ENCODE results near the gene KCNJ12.
A peak's percentile ranks its signal among the peaks of the same experiment; 100 is the strongest.

KCNJ12 gene

GRCh38 chr17:21368545-21369246, 7.5 kb upstream of the KCNJ12 start:
- peak; percentile 17 for DNase-seq (ENCODE audit: low spot score)

- DNase-seq (ENCODE audit: low spot score): no peak
These were observed 6.8 kb upstream of the KCNJ12 start for GRCh38 chr17:21369395-21369794.

- no peak for DNase-seq (ENCODE audit: low spot score)
These were observed 5.7 kb upstream of the KCNJ12 start for GRCh38 chr17:21370430-21370829.

DNA sequence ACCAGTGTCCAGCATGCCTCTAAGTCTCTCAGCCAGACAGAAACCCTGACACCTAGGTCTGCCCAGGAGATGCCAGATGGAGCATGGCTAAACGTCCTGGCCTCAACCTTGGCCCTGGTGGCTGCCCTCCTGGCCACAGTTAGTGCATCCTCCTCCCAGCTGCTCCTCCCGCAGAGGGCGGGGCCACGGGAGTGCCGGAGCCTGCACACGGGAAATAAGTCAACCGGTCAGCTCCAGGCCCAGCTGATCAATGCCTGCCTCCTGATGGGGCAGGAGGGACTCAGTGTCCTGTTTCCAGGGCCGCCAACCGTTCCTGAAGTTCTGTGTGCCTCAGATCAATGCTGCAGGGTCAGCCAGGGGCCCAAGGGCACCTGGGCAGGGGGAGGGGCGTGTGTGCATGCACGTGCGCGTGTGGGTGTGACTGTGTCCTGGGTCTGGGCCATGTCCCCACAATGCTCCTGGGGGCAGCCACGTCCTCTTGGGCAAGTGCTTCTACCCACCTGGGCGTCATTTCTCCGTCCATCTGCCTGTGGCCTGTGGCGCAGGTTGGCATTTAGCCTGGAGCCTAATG, 4.6 kb upstream of the KCNJ12 start:
- DNase-seq (ENCODE audit: low spot score): no peak

DNA sequence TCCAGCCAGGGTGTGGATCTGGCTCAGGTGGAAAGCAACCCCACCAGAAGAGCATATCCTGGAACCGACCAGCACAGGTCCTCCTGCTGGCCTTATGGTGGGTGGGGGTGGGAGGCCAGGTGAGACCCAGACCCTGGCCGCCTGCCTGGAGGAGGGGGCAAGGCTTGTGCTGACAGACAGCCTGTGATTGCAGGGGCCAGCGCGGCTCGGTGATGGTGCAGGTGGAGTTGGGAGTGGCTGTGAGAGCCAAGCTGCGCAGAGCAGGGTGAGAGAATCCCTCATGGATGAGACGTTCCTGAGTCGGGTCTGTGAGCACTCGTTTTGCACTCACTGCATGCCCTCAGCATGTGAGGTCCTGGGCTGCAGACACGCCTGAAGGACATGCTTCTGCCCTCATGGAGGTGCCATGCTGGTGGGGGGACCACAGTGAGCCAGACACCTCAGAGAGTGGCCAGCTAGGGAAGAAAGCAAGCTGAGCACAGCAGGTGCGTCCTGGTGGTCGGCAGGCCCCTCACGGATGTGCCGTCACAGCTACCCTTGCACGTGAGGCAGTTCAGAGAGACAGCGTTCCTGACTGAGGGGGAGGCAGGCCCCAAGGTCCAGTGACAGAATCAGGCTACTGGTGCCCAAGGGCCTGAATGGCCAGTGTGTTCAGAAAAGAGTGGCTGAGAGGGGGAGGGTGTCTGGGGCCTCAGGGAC, 3.8 kb upstream of the KCNJ12 start:
- DNase-seq (ENCODE audit: low spot score): no peak

- DNase-seq (ENCODE audit: low spot score): no peak
These were observed 3.1 kb upstream of the KCNJ12 start for GRCh38 chr17:21373036-21373435.

GRCh38 chr17:21373696-21374440, 2.3 kb upstream of the KCNJ12 start:
- no peak for DNase-seq (ENCODE audit: low spot score)

- no peak for DNase-seq (ENCODE audit: low spot score)
These were observed 1.6 kb upstream of the KCNJ12 start for GRCh38 chr17:21374441-21375161.

DNA sequence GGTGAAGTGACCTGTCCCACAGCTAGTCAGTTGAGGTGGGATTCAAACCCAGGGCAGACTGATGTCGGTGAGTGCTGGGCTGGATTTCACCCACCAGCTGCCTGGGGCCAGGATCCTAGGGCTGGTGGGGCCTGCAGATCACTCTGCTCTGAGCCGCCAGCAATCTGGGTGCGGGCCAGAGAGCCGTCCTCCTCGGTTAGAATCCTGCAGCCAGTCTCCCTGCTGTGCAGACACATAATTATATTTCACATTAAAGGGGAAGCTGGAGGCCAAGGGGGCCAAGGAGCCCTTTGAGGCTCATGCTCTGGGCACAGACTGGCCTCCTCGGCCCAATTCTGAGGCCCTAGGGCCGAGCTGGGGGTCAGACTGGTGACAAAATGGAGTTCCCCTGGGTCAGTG, 996 bp upstream of the KCNJ12 start:
- DNase-seq (ENCODE audit: low spot score): no peak

DNA sequence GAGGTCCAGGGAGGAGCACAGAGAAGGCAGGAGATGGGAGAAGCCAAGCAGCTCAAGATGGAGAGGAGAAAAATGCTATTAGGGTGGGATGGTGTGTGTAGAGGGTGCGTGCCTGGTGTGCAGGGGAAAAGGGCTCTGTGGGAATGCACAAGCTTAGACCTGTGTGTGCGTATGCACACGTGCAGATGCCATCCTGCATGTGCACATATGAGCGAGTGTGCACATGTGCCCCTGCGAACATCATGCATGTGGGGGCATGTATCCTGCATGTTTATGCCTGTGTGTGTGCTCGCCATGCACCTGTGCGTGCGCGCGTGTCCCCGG, 438 bp upstream of the KCNJ12 start:
- no peak for DNase-seq (ENCODE audit: low spot score)

GRCh38 chr17:21376759-21377690, 868 bp downstream of the KCNJ12 start:
- peak; percentile 38 for DNase-seq (ENCODE audit: low spot score)

- DNase-seq (ENCODE audit: low spot score): no peak
These were observed 1.7 kb downstream of the KCNJ12 start for GRCh38 chr17:21377705-21378396.

GRCh38 chr17:21378553-21378952, 2.4 kb downstream of the KCNJ12 start:
- DNase-seq (ENCODE audit: low spot score): no peak

DNA sequence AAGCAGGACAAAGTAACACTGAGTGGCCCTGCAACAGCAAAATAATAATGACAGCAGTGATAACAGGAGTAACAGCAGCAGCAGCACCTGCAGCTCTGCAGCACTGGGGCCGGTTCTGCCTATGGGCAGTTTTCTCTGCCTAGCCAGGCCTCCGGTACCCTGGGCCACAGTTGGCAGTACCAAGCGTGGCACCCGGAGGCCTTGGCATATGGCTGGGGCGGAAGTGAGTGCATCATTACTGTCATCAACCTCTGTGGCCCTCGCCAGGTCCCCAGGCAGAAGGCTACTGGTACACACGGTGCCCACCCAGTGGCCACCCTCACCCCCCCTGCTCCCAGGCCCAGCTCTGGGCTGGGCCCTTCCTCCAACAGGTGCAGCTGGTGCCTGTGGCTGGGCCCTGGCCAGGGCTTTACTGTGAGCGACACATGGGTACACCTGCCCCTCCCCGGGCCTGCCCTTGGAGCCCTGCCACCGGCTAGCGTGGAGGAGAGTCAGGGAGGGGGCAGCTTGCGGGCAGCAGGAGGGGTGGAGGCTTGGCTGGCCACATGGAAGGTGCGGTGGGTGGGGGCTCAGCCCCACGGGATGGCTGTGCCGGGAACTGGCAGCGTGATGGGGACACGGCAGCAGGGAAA, 3.0 kb downstream of the KCNJ12 start:
- no peak for DNase-seq (ENCODE audit: low spot score)

DNA sequence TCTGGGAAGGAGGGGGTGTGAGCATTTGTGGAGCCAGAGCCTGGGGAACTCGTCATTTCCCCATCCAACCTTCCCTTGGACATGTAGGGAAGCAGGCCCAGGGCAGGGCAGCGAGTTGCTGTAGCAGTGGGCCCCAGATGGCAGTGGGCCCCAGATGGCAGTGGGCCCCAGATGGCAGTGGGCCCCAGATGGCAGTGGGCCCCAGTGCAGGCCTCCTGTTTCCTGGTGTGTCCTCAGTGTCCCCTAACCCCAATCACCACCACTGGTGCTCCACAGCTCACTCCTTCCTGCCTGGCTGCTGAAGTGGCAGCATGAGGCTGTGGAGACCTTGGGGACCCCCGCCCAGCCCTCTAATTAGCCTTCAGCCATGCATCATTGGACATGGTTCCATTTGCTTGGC, 4.5 kb downstream of the KCNJ12 start:
- no peak for DNase-seq (ENCODE audit: low spot score)

DNA sequence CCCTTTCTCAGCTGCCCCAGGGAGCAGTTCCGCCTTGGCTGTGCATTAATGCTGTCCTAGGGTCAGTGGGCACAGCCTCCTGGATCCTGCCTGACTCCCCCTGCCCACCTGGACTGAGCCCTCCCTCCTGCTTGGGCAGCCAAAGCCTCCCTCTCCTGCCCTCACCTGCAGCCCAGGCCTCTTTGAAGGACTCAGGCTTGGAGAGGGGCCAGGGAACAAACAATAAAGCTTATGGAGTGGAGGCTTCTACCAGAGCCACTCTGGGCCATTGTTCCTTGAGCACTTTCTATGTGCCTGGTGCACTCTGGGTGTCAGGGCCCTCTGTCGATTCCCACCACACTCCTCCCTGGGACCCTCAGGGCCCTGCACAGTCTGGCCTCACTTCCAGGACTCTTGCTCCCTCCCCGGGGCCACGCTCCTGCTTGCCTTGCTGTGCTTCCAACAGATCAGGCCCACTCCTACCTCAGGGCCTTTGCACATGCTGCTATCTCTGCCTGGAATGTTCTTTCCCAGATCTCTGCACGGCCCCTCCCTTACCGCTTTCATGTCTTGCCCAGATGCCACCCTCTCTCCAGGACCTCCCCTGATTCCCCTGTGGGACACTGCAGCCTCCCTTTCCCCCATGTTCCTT, 5.0 kb downstream of the KCNJ12 start:
- no peak for DNase-seq (ENCODE audit: low spot score)

- no peak for DNase-seq (ENCODE audit: low spot score)
These were observed 6.7 kb downstream of the KCNJ12 start for GRCh38 chr17:21382560-21383495.

DNA sequence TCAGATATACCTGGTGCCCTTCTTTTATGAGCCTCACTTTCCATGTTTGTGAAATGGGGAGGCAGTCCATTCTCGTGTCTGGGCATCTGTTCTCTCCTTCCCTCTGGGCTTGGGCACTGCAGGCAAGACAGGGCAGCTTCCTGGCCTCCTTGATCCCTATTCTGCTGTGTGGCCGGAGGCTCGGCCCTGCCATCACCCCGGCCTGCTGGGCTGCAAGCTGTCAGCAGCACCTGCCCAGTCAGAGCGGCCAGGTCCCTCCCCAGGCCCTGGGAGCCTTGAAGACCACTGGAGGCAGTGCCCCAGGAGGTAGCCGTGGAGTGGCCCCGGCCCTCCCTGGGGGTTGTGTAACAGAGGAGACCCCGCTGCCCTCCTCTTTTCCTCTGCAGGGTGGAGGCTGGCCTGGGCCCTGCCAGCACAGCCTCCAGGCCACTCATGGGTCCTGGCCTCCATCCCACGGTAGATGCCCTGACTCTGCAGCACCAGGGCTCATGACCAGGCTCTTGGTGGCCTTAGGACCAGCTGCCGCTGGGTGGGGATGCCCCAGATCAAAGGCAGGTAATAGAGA, 9.2 kb downstream of the KCNJ12 start:
- no peak for DNase-seq (ENCODE audit: low spot score)
